BLaER1 (cell line): ENCODE data around the gene ZNF428.

Experiments used
- H3K27ac ChIP-seq: shearing (Covaris generic); formaldehyde crosslinking; 2 replicates; pipeline ENCODE4 v1.8.1; 2022
- H3K27me3 ChIP-seq: shearing (Covaris generic); formaldehyde crosslinking; 2 replicates; pipeline ENCODE4 v1.8.1; 2022
- H3K36me3 ChIP-seq: shearing (Covaris generic); formaldehyde crosslinking; 2 replicates; pipeline ENCODE4 v1.8.1; 2022
- H3K4me1 ChIP-seq: shearing (Covaris generic); formaldehyde crosslinking; 2 replicates; pipeline ENCODE4 v1.8.1; 2022
- H3K4me2 ChIP-seq: shearing (Covaris generic); formaldehyde crosslinking; 2 replicates; pipeline ENCODE4 v1.8.1; 2022
- H3K4me3 ChIP-seq: shearing (Covaris generic); formaldehyde crosslinking; 2 replicates; pipeline ENCODE4 v1.8.1; 2022
- H3K9ac ChIP-seq: shearing (Covaris generic); formaldehyde crosslinking; 2 replicates; pipeline ENCODE4 v1.8.1; 2022
- H3K9me3 ChIP-seq: shearing (Covaris generic); formaldehyde crosslinking; 2 replicates; pipeline ENCODE4 v1.8.1; 2022
- H4K20me1 ChIP-seq: shearing (Covaris generic); formaldehyde crosslinking; 2 replicates; pipeline ENCODE4 v1.8.1; 2022
- Cebpa-rat ChIP-seq: shearing (Covaris generic); IDR thresholded peaks from 2 replicates; pipeline ENCODE4 v1.8.1; 2022

The ZNF428 gene

DNA sequence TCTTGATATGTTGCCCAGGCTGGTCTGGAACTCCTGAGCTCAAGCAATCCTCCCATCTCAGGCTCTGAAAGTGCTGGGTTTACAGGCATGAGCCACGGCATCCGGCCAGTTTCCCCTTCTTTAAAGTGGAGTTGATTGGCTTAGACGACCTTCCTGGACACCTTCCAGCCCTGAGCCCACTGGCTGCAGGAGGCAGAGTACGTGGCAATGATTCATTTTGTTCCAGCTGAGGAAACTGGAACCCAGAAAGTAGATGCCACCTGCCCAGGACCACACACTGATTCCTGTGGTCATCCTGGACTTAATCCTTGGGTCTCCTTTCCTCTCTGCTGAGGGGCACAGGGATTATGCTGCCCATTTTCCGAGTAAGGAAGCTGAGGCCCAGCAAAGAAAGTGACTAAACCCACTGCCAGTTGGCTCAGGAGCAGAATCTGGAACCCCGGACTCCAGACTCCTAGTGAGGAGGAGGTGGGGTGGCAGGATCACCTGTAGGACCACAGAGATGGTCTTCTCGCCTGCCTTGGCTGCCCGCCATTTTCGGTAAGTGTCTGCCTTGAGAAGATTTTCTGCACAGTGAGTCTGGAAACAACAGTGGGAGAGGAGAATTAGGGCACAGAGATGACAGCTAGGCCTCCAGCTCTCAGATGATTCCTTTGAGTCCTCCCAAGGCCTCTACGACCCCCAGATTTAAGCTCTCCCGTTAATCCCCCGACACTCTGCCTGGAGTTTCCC is 44.8 kb downstream of the ZNF428 start:
- no peak for TF ChIP-seq Cebpa-rat
- Histone ChIP-seq H3K36me3 (peaks cover 32% of the 10 kb centered on the region), H3K9ac (peak overlapping the region; percentile 79), H3K27me3 (no peaks in the 10 kb centered on the region), H3K4me2 (peak overlapping the region; percentile 89), H3K27ac (peak overlapping the region; percentile 71), H3K4me1 (peaks cover 55% of the 10 kb centered on the region), H4K20me1 (no peaks in the 10 kb centered on the region), H3K4me3 (peak overlapping the region; percentile 81), H3K9me3 (no peaks in the 10 kb centered on the region)

DNA sequence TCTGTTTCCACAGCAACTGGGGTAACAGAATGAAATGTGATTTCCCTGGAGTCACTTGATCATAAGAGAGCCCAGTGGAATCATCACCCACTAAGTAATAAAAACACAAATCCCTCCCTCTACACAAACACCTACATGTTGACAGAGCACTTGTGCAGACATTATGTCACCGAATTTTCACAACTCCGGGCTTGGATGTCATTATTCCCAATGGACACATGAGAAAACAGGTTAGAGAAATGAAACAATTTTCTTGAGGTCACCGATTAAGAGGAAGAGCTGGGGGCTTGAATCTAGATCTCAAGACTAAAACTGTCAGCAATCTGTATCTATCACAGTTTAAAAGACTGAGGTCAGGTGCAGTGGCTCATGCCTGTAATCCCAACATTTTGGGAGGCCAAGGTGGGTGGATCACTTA is 47.2 kb downstream of the ZNF428 start:
- H3K4me1 ChIP-seq: peaks cover 52% of the 10 kb centered on the region
- H3K4me3 ChIP-seq: no peak overlapping the region
- peaks cover 32% of the 10 kb centered on the region for H3K36me3 ChIP-seq
- H4K20me1 ChIP-seq: no peaks in the 10 kb centered on the region
- H3K9ac ChIP-seq: peak overlapping the region; percentile 24; the same call in 1 of the 2 replicates
- peak overlapping the region; percentile 13; the same call in 1 of the 2 replicates for H3K27ac ChIP-seq
- no peak overlapping the region for H3K4me2 ChIP-seq
- no peaks in the 10 kb centered on the region for H3K27me3 ChIP-seq
- TF ChIP-seq Cebpa-rat: no peak
- H3K9me3 ChIP-seq: no peaks in the 10 kb centered on the region

DNA sequence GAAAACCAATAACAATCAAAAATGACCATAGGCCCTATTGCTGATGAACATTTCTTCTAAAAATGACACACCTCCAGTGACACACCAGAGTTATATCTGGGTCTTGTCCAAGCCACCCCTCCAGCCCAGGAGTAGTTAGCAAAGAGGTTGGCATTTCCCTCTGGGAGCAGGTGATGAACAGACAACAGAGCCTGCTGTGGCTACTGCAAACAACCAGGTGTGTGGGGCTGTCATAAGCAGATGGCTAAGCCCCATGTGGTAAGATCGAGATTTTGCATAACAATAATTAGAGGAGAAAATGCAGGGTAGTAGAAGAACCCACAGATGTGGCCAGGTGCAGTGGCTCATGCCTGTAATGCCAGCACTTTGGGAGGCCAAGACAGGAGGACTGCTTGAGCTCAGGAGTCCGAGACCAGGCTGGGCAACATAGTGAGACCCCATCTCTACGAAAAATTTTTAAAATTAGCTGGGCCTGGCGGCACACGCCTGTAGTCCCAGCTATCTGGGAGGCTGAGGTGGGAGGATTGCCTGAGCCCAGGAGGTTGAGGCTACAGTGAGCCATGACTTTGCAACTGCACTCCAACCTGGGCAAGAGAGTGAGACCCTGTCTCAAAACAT is 49.1 kb downstream of the ZNF428 start:
- Histone ChIP-seq H3K27ac (0 out of 2 replicates have a peak overlapping the region, but pooled peaks have one; percentile 31), H3K4me3 (no peak overlapping the region), H3K36me3 (peaks cover 32% of the 10 kb centered on the region), H3K9me3 (no peaks in the 10 kb centered on the region), H3K4me2 (no peak overlapping the region), H3K4me1 (peaks cover 57% of the 10 kb centered on the region), H3K27me3 (no peaks in the 10 kb centered on the region), H3K9ac (peak overlapping the region; percentile 4; the same call in 1 of the 2 replicates), H4K20me1 (no peaks in the 10 kb centered on the region)
- TF ChIP-seq Cebpa-rat: no peak

DNA sequence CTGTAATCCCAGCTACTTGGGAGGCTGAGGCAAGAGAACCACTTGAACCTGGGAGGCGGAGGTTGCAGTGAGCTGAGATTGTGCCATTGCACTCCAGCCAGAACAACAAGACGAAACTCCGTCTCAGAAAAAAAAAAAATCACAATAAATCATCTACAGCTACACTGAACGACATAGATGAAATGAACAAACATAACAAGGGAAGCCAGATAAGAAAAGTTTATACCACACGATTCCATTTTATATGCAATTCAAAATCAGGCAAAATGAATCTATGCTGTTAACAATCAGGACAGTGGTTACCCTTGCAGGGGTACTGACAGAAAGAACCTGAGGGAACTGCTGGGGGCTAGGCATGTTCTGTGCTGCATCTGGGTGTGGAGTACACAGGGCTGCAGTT is 49.8 kb downstream of the ZNF428 start:
- Histone ChIP-seq H3K9me3 (no peaks in the 10 kb centered on the region), H4K20me1 (no peaks in the 10 kb centered on the region), H3K4me1 (peaks cover 60% of the 10 kb centered on the region), H3K36me3 (peaks cover 32% of the 10 kb centered on the region), H3K4me2 (no peak overlapping the region), H3K27ac (no peak overlapping the region), H3K27me3 (no peaks in the 10 kb centered on the region), H3K9ac (no peak overlapping the region), H3K4me3 (no peak overlapping the region)
- TF ChIP-seq Cebpa-rat: no peak

DNA sequence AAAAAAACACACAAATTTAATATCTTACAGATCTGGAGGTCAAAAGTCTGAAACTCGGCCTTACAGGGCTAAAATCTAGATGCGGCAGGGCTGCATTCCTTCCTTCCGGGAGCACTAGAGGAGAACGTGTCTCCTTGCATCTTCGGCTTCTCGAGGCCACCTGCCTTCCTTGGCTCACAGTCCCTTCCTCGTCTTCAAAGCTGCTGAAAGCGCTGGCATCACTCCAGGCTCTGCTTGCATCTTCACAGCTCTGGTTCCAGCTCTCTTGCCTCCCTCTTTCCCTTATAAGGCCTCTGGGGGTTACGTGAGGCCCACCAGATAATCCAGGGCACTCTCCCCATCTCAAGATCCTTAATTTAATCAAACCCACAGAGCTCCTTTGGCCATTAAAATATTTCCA is 54.6 kb downstream of the ZNF428 start:
- Histone ChIP-seq H3K27me3 (no peaks in the 10 kb centered on the region), H4K20me1 (no peaks in the 10 kb centered on the region), H3K4me2 (peak overlapping the region; percentile 87), H3K36me3 (peaks cover 2% of the 10 kb centered on the region), H3K9ac (peak overlapping the region; percentile 78), H3K9me3 (no peaks in the 10 kb centered on the region), H3K4me1 (peaks cover 76% of the 10 kb centered on the region), H3K27ac (peak overlapping the region; percentile 95), H3K4me3 (peak overlapping the region; percentile 40)
- TF ChIP-seq Cebpa-rat: no peak; the same call in 1 of the 2 replicates

- H4K20me1 ChIP-seq: no peaks in the 10 kb centered on the region
- peaks cover 80% of the 10 kb centered on the region for H3K4me1 ChIP-seq
- peaks cover 7% of the 10 kb centered on the region for H3K36me3 ChIP-seq
- no peaks in the 10 kb centered on the region for H3K9me3 ChIP-seq
- no peak for TF ChIP-seq Cebpa-rat
- no peaks in the 10 kb centered on the region for H3K27me3 ChIP-seq
- H3K9ac ChIP-seq: peak overlapping the region; percentile 78
- H3K4me2 ChIP-seq: peak overlapping the region; percentile 87
- peak overlapping the region; percentile 95 for H3K27ac ChIP-seq
- peak overlapping the region; percentile 40 for H3K4me3 ChIP-seq
These were observed 55.5 kb downstream of the ZNF428 start for GRCh38 chr19:43563816-43564457.

- H3K9ac ChIP-seq: peak overlapping the region; percentile 78
- peak overlapping the region; percentile 95 for H3K27ac ChIP-seq
- no peak overlapping the region for H3K4me3 ChIP-seq
- TF ChIP-seq Cebpa-rat: peak; percentile 86; the same call in 1 of the 2 replicates
- peak overlapping the region; percentile 87 for H3K4me2 ChIP-seq
- peaks cover 15% of the 10 kb centered on the region for H3K36me3 ChIP-seq
- no peaks in the 10 kb centered on the region for H4K20me1 ChIP-seq
- no peaks in the 10 kb centered on the region for H3K9me3 ChIP-seq
- peaks cover 84% of the 10 kb centered on the region for H3K4me1 ChIP-seq
- H3K27me3 ChIP-seq: no peaks in the 10 kb centered on the region
These were observed 56.7 kb downstream of the ZNF428 start for GRCh38 chr19:43562698-43563241.

DNA sequence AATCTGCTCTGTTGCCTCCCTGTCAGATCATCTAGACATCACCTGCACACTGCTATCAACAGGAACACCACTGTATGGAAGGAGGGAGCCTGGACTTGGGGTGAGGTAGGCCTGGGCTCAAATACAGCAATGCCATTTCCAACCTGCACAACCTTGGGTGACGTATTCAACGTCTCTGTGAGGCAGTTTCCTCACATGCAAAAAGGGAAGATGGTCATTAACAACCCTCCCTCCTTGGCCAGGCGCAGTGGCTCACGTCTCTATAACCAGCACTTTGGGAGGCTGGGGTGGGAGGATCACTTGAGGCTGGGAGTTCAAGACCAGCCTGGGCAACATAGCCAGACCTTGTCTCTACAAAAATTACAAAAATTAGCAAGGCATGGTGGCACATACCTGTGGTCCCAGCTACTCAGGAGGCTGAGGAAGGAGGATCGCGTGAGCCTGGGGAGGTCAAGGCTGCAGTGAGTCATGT is 57.2 kb downstream of the ZNF428 start:
- Histone ChIP-seq H3K36me3 (peaks cover 17% of the 10 kb centered on the region), H3K4me1 (peaks cover 83% of the 10 kb centered on the region), H3K27ac (peak overlapping the region; percentile 95), H3K9ac (peak overlapping the region; percentile 63), H4K20me1 (no peaks in the 10 kb centered on the region), H3K4me3 (peak overlapping the region; percentile 14; the same call in 1 of the 2 replicates), H3K27me3 (no peaks in the 10 kb centered on the region), H3K4me2 (peak overlapping the region; percentile 87), H3K9me3 (no peaks in the 10 kb centered on the region)
- no peak for TF ChIP-seq Cebpa-rat

DNA sequence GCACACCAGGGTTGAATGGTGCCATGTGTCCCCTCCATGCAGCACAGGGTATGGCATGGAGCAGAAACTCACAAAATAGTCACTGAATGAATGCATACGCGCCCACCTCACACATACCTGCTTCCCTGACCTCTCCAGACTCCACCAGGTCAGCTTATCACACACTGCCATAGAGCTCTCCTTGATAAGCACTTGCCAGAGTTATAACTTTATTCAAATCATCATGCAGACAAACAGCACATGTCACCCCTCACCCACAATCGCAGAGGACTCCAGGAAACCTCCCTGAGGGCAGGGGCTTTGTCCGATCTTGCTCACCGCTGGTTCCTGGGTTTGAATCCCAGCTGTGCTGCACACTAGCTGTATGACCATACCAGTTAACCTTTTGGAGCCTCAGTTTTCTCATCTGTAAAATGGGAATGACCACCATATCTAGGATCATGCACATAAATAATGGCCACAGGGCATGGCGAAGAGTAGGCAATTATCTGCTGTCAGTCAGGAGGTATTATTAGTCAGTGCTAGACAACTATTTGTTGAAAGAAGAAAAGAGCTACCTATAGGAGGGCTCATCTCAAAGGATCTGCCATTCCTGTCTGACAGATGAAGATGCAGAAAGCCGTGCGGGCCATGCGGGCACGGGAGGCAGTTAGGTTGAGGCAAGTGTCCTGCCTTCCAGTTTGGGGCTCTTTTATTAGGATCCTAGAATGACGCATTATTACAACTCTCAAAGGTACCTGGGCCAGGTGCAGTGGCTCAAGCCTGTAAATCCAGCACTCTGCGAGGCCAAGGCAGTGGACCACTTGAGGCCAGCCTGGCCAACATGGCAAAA is 58.1 kb downstream of the ZNF428 start:
- TF ChIP-seq Cebpa-rat: no peak
- peaks cover 26% of the 10 kb centered on the region for H3K36me3 ChIP-seq
- H3K4me3 ChIP-seq: no peak overlapping the region
- H3K4me1 ChIP-seq: peaks cover 73% of the 10 kb centered on the region
- no peaks in the 10 kb centered on the region for H3K9me3 ChIP-seq
- peak overlapping the region; percentile 95 for H3K27ac ChIP-seq
- H3K4me2 ChIP-seq: peak overlapping the region; percentile 87
- H4K20me1 ChIP-seq: no peaks in the 10 kb centered on the region
- H3K9ac ChIP-seq: peak overlapping the region; percentile 63
- no peaks in the 10 kb centered on the region for H3K27me3 ChIP-seq
